Measurements from ENCODE around the gene MCC.

MCC gene

GRCh38 chr5:113031557-113031956 is 456.7 kb downstream of the MCC start:
- no peak for TF ChIP-seq ZFX (IDR thresholded peaks at IDR 0.05)
- TF ChIP-seq CTCF (conservative IDR thresholded peaks at IDR 0.05), result no peak
- no peak overlapping the region for H3K27ac ChIP-seq

- H3K27ac ChIP-seq, result no peak overlapping the region
- no peak for TF ChIP-seq CTCF (conservative IDR thresholded peaks at IDR 0.05)
- TF ChIP-seq ZFX (IDR thresholded peaks at IDR 0.05), result no peak
Observed at GRCh38 chr5:113031104-113031503, 457.1 kb downstream of the MCC start.

- TF ChIP-seq ZFX (IDR thresholded peaks at IDR 0.05), result no peak
- TF ChIP-seq CTCF (conservative IDR thresholded peaks at IDR 0.05), result no peak
- no peak overlapping the region for H3K27ac ChIP-seq
Observed at GRCh38 chr5:113029614-113030013, 458.6 kb downstream of the MCC start.

GRCh38 chr5:113027431-113027830 is 460.8 kb downstream of the MCC start:
- TF ChIP-seq ZFX (IDR thresholded peaks at IDR 0.05) (no peak), CTCF (conservative IDR thresholded peaks at IDR 0.05) (no peak)
- H3K27ac ChIP-seq, result no peak overlapping the region

GRCh38 chr5:113027015-113027414 is 461.2 kb downstream of the MCC start:
- TF ChIP-seq ZFX (IDR thresholded peaks at IDR 0.05) (no peak), CTCF (conservative IDR thresholded peaks at IDR 0.05) (no peak)
- no peak overlapping the region for H3K27ac ChIP-seq

GRCh38 chr5:113026211-113026610 is 462.0 kb downstream of the MCC start:
- H3K27ac ChIP-seq, result no peak overlapping the region
- no peak for TF ChIP-seq CTCF (conservative IDR thresholded peaks at IDR 0.05)

- TF ChIP-seq ZFX (IDR thresholded peaks at IDR 0.05) (no peak), CTCF (conservative IDR thresholded peaks at IDR 0.05) (no peak)
- H3K27ac ChIP-seq, result no peak overlapping the region
Observed at GRCh38 chr5:113025596-113025995, 462.7 kb downstream of the MCC start.
